Glutamatergic neuron (in vitro differentiated cells): Measurements from ENCODE around the gene CNIH3. TPM values are rescaled to one million over a fixed set of nuclear protein-coding genes. Genes with fewer than 3 reads are reported as not detected.

Experiments used
- DNase-seq: peaks from one replicate; pipeline ENCODE4 v3.0.0; 2022
- H3K27ac Mint-ChIP-seq: one replicate; pipeline ENCODE4 v1.8.0; 2020; ENCODE audit warnings: mild to moderate bottlenecking, mixed read lengths, inconsistent platforms; ENCODE audit not compliant: unreplicated experiment
- H3K27me3 Mint-ChIP-seq: one replicate; pipeline ENCODE4 v1.8.0; 2020; ENCODE audit warnings: mild to moderate bottlenecking, moderate library complexity, mixed read lengths, inconsistent platforms; ENCODE audit not compliant: unreplicated experiment
- H3K36me3 Mint-ChIP-seq: one replicate; pipeline ENCODE4 v1.8.0; 2020; ENCODE audit warnings: mild to moderate bottlenecking, mixed read lengths, inconsistent platforms; ENCODE audit not compliant: unreplicated experiment
- H3K4me1 Mint-ChIP-seq: one replicate; pipeline ENCODE4 v1.8.0; 2020; ENCODE audit warnings: mild to moderate bottlenecking, low read depth, mixed read lengths, inconsistent platforms; ENCODE audit not compliant: unreplicated experiment
- H3K4me3 Mint-ChIP-seq: one replicate; pipeline ENCODE4 v1.8.0; 2020; ENCODE audit warnings: mild to moderate bottlenecking, mixed read lengths, inconsistent platforms; ENCODE audit not compliant: unreplicated experiment
- H3K9me3 Mint-ChIP-seq: one replicate; pipeline ENCODE4 v1.8.0; 2020; ENCODE audit warnings: mild to moderate bottlenecking, moderate library complexity, mixed read lengths, inconsistent platforms; ENCODE audit not compliant: unreplicated experiment
- total RNA-seq: library from RNA; stranded (reverse); fragmentation: NEBNext Ultra II Directional; extraction: Animal tissue kit (Norgen Biotek cat#: 25700); gene quantifications from one replicate; pipeline ENCODE4 v1.2.1, GENCODE V29; 2021; ENCODE audit not compliant: unreplicated experiment
- TF ChIP-seq, protein P1 (sequence below): fragments of 200-600 bp; sonication (generic); IDR thresholded peaks from one replicate; pipeline ENCODE4 v1.5.0; 2021; ENCODE audit not compliant: partially characterized antibody, unreplicated experiment

Gene CNIH3
- total RNA-seq, 1 donor from 2014 or later: 4.4 TPM

DNA sequence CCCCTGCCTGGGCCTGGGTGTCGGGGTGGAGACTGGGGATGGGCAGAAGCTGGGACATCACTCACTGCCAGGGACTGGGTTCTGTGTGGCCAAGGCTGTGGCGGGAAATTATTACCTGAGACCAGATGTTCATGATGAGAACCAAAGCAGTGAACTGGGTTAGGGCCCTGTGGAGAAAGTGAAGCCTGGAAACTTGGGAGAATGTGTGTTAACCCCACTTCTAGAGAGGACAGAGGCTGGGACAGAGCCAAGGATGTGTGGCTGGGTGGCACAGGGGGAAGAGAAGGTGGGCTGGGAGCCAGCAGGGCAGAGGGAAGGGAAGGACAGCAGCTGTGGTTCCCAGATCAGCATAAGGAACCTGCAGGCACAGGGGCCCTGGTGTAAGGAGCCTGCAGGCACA, 31.3 kb downstream of the CNIH3 start:
- H3K36me3 Mint-ChIP-seq: no peaks in the 10 kb centered on the region
- peaks cover 7% of the 10 kb centered on the region for H3K4me1 Mint-ChIP-seq
- DNase-seq: no peak
- H3K27me3 Mint-ChIP-seq: peaks cover 4% of the 10 kb centered on the region
- H3K4me3 Mint-ChIP-seq: no peak overlapping the region
- TF ChIP-seq, protein P1, sequence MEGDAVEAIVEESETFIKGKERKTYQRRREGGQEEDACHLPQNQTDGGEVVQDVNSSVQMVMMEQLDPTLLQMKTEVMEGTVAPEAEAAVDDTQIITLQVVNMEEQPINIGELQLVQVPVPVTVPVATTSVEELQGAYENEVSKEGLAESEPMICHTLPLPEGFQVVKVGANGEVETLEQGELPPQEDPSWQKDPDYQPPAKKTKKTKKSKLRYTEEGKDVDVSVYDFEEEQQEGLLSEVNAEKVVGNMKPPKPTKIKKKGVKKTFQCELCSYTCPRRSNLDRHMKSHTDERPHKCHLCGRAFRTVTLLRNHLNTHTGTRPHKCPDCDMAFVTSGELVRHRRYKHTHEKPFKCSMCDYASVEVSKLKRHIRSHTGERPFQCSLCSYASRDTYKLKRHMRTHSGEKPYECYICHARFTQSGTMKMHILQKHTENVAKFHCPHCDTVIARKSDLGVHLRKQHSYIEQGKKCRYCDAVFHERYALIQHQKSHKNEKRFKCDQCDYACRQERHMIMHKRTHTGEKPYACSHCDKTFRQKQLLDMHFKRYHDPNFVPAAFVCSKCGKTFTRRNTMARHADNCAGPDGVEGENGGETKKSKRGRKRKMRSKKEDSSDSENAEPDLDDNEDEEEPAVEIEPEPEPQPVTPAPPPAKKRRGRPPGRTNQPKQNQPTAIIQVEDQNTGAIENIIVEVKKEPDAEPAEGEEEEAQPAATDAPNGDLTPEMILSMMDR: no peak
- H3K9me3 Mint-ChIP-seq: no peaks in the 10 kb centered on the region
- no peak overlapping the region for H3K27ac Mint-ChIP-seq

DNA sequence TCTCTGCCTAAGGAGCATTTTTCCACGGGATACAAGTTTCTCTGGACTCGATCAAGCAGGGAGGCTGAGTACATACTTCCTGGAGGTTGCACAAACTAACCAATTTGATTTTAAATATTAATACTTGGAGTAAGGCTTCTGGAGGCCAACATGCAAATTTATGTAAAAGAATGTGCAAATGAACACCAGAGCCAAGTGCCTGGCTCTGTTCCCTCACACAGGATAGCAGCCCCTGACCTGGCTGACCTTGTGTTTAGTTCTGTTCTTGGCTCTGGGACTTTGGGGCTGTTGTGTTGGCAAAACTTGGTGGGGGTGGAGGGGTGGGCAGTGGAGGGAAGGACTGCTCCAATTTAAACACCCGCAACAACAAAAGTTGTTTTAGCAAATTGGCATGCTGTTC, 34.2 kb downstream of the CNIH3 start:
- Mint-ChIP-seq H3K4me1 (peaks cover under 1% of the 10 kb centered on the region), H3K27ac (no peak overlapping the region), H3K27me3 (peaks cover 2% of the 10 kb centered on the region)

DNA sequence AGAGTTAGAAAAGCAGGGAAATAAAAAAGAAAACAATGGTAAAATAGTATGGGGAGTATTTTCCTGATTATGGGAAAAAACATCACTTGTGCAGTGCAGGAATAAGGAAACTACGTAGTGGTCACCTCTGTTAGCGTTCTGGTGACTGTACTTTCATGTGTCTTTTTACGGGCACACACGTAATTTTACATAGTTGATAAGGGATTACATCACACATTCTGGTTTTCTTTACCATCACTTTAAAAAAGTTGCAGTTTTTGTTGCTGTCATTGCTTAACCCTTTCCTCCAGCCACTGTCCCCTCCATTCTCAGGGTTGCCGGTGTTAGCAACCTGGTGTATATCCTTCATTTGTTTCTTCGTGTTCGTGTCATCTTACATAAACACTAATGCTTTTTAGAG, 35.1 kb downstream of the CNIH3 start:
- Mint-ChIP-seq H3K27me3 (peaks cover 2% of the 10 kb centered on the region), H3K4me1 (peaks cover 4% of the 10 kb centered on the region), H3K9me3 (no peaks in the 10 kb centered on the region), H3K36me3 (peaks cover 6% of the 10 kb centered on the region), H3K27ac (no peak overlapping the region), H3K4me3 (no peak overlapping the region)
- no peak for DNase-seq
- TF ChIP-seq, protein P1: no peak

More for the DNA sequence above, 34.2 kb downstream of the CNIH3 start:
- DNase-seq: no peak
- peaks cover under 1% of the 10 kb centered on the region for H3K36me3 Mint-ChIP-seq
- no peaks in the 10 kb centered on the region for H3K9me3 Mint-ChIP-seq
- TF ChIP-seq, protein P1: no peak
- H3K4me3 Mint-ChIP-seq: no peak overlapping the region

DNA sequence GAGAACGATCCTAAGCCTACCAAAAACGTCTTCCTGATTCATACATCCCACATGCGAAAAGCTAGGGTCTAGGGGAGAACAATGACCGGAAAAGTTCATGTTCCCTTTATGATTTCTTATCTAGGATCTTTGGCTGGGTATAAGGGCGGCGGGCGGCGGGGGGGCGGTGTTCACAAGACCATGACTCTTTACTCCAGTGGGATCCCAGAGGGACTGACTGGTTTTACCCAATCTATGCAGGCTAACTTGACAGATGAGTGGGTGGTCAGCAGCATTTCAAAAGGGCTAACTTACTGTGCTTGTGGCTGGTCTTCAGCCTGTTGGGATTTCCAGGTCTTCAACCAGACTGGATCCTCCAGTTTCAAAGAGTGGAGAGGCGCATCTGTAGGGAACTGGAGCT, 40.3 kb downstream of the CNIH3 start:
- no peak for DNase-seq
- peaks cover 6% of the 10 kb centered on the region for H3K36me3 Mint-ChIP-seq
- no peak overlapping the region for H3K4me3 Mint-ChIP-seq
- peaks cover 4% of the 10 kb centered on the region for H3K4me1 Mint-ChIP-seq
- TF ChIP-seq, protein P1: no peak
- H3K27me3 Mint-ChIP-seq: no peaks in the 10 kb centered on the region
- H3K9me3 Mint-ChIP-seq: no peaks in the 10 kb centered on the region
- H3K27ac Mint-ChIP-seq: no peak overlapping the region

DNA sequence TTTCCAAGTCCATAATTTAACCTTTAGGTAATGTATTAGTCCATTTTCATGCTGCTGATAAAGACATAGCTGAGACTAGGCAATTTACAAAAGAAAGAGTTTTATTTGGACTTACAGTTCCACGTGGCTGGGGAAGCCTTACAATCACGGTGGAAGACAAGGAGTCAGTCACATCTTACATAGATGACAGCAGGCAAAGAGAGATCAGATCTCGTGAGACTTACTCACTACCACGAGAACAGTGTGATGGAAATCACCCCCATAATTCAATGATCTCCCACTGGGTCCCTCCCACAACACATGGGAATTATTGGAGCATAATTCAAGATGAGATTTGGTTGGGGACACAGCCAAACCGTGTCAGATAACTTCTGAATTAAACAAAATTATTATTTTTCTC, 44.0 kb downstream of the CNIH3 start:
- Mint-ChIP-seq H3K4me3 (no peak overlapping the region), H3K27me3 (no peaks in the 10 kb centered on the region), H3K36me3 (peaks cover 6% of the 10 kb centered on the region), H3K4me1 (peaks cover 6% of the 10 kb centered on the region), H3K27ac (no peak overlapping the region), H3K9me3 (peaks cover 2% of the 10 kb centered on the region)
- no peak for DNase-seq
- TF ChIP-seq, protein P1: no peak
